Astrocyte (in vitro differentiated cells and primary cell): ENCODE results near the gene EHD4. TPM values are rescaled to one million over a fixed set of nuclear protein-coding genes. Genes with fewer than 3 reads are reported as not detected.
A peak's percentile ranks its signal among the peaks of the same experiment; 100 is the strongest.

Source experiments
- DNase-seq: peaks from one replicate; pipeline ENCODE4 v3.0.0-alpha.2; 2010; ENCODE audit warnings: low read depth
- FAIRE-seq: peaks from 2 replicates; lab custom pipeline; 2011; peaks lifted over from hg19 to GRCh38; lab: Jason Lieb, UNC
- H2AFZ ChIP-seq: 2 replicates; pipeline ENCODE4 v1.6.0; 2012; ENCODE audit warnings: low read depth, low read length, inconsistent platforms
- H3K27ac ChIP-seq: 2 replicates; pipeline ENCODE4 v1.5.1; 2011; ENCODE audit warnings: low read depth, low read length, inconsistent platforms
- H3K27me3 ChIP-seq: 2 replicates; pipeline ENCODE4 v1.6.0; 2011; ENCODE audit warnings: low read length, inconsistent platforms; ENCODE audit not compliant: insufficient read depth
- H3K36me3 ChIP-seq: 2 replicates; pipeline ENCODE4 v1.5.1; 2011; ENCODE audit warnings: low read length, inconsistent platforms; ENCODE audit not compliant: insufficient read depth
- H3K4me1 ChIP-seq: 2 replicates; pipeline ENCODE4 v1.5.1; 2011; ENCODE audit warnings: low read length, inconsistent platforms; ENCODE audit not compliant: insufficient read depth
- H3K4me2 ChIP-seq: 2 replicates; pipeline ENCODE4 v1.6.0; 2012; ENCODE audit warnings: low read length, inconsistent platforms
- H3K4me3 ChIP-seq: 2 replicates; pipeline ENCODE4 v1.5.1; 2011; ENCODE audit warnings: low read depth, mild to moderate bottlenecking, low read length, inconsistent platforms; ENCODE audit not compliant: insufficient read depth
- H3K79me2 ChIP-seq: 2 replicates; pipeline ENCODE4 v1.6.0; 2012; ENCODE audit warnings: mild to moderate bottlenecking, low read length, inconsistent platforms; ENCODE audit not compliant: insufficient read depth
- H3K9ac ChIP-seq: 2 replicates; pipeline ENCODE4 v1.6.0; 2012; ENCODE audit warnings: mild to moderate bottlenecking, low read length, inconsistent platforms
- H3K9me3 ChIP-seq: 2 replicates; pipeline ENCODE4 v1.5.1; 2012; ENCODE audit warnings: low read depth, mild to moderate bottlenecking, low read length, inconsistent platforms; ENCODE audit not compliant: insufficient read depth
- H4K20me1 ChIP-seq: 2 replicates; pipeline ENCODE4 v1.6.0; 2012; ENCODE audit warnings: low read length, inconsistent platforms; ENCODE audit not compliant: insufficient read depth
- H3K27ac Mint-ChIP-seq: one replicate; pipeline ENCODE4 v1.8.0; 2021; ENCODE audit warnings: mild to moderate bottlenecking, mixed read lengths; ENCODE audit not compliant: unreplicated experiment
- H3K27me3 Mint-ChIP-seq: one replicate; pipeline ENCODE4 v1.8.0; 2021; ENCODE audit warnings: low read depth, mixed read lengths; ENCODE audit not compliant: unreplicated experiment
- H3K36me3 Mint-ChIP-seq: one replicate; pipeline ENCODE4 v1.8.0; 2021; ENCODE audit warnings: low read depth, mixed read lengths; ENCODE audit not compliant: unreplicated experiment
- H3K4me1 Mint-ChIP-seq: one replicate; pipeline ENCODE4 v1.8.0; 2021; ENCODE audit warnings: low read depth, mixed read lengths; ENCODE audit not compliant: unreplicated experiment
- H3K4me3 Mint-ChIP-seq: one replicate; pipeline ENCODE4 v1.8.0; 2021; ENCODE audit warnings: mild to moderate bottlenecking, moderate library complexity, mixed read lengths; ENCODE audit not compliant: unreplicated experiment
- H3K9me3 Mint-ChIP-seq: one replicate; pipeline ENCODE4 v1.8.0; 2021; ENCODE audit warnings: mild to moderate bottlenecking, mixed read lengths; ENCODE audit not compliant: unreplicated experiment
- EZH2 ChIP-seq: IDR thresholded peaks from 2 replicates; pipeline ENCODE4 v1.6.1; 2012; ENCODE audit warnings: mild to moderate bottlenecking, low read length, inconsistent platforms; ENCODE audit not compliant: insufficient read depth
- total RNA-seq: library from RNA; stranded (reverse); gene quantifications from 2 replicates; pipeline ENCODE4 v1.2.1, GENCODE V29; 2021
- TF ChIP-seq, protein P1 (sequence below): IDR thresholded peaks from 2 replicates; pipeline ENCODE4 v1.5.1; 2011; ENCODE audit warnings: low read depth, mild to moderate bottlenecking, inconsistent platforms, low read length, moderate library complexity; ENCODE audit not compliant: insufficient read depth

The EHD4 gene
- total RNA-seq, 1 donor from 2014 or later: 46.4 TPM

DNA sequence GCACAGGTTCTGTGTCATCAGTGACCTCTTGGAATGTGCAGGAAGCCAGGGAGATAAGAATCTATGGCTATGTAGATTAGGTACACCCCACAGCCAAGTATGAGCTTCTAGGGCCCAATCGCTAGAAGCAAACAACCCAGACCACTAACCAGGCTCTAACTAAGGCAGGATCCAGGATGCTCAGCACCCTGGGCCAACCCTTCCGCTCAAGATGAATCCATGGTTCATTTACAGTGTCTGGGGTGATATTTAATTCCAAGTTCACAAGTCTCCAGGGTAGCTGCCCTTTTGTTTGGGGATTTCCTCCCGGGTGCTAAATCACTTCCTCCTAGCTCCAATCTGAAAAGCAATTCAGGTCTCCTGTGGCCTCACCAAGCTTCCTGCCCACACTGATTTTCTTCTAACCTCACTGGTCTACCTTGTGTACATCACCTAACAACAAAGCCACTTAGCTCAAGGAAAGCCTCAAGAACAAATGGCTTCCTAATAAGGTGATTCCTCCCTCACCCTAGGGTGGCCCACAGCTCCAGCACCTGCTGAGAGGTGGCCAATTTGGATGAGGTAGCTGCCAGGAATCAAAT lies 2.4 kb downstream of the EHD4 start:
- Mint-ChIP-seq H3K4me1 (peaks cover 49% of the 10 kb centered on the region), H3K27me3 (no peaks in the 10 kb centered on the region), H3K9me3 (no peaks in the 10 kb centered on the region), H3K36me3 (peaks cover 2% of the 10 kb centered on the region), H3K27ac (peak overlapping the region; percentile 59), H3K4me3 (peak overlapping the region; percentile 93)
- H3K27me3 ChIP-seq: peaks cover 3% of the 10 kb centered on the region
- peaks cover 74% of the 10 kb centered on the region for H3K79me2 ChIP-seq
- H4K20me1 ChIP-seq: peaks cover 30% of the 10 kb centered on the region
- peaks cover 25% of the 10 kb centered on the region for H3K4me1 ChIP-seq
- H3K36me3 ChIP-seq: no peaks in the 10 kb centered on the region
- H2AFZ ChIP-seq: no peak overlapping the region
- H3K4me2 ChIP-seq: peak overlapping the region; percentile 94
- peak overlapping the region; percentile 3 for H3K9ac ChIP-seq
- peak overlapping the region; percentile 15 for H3K4me3 ChIP-seq
- H3K9me3 ChIP-seq: no peaks in the 10 kb centered on the region
- no peak for FAIRE-seq
- no peak for TF ChIP-seq EZH2
- TF ChIP-seq, protein P1, sequence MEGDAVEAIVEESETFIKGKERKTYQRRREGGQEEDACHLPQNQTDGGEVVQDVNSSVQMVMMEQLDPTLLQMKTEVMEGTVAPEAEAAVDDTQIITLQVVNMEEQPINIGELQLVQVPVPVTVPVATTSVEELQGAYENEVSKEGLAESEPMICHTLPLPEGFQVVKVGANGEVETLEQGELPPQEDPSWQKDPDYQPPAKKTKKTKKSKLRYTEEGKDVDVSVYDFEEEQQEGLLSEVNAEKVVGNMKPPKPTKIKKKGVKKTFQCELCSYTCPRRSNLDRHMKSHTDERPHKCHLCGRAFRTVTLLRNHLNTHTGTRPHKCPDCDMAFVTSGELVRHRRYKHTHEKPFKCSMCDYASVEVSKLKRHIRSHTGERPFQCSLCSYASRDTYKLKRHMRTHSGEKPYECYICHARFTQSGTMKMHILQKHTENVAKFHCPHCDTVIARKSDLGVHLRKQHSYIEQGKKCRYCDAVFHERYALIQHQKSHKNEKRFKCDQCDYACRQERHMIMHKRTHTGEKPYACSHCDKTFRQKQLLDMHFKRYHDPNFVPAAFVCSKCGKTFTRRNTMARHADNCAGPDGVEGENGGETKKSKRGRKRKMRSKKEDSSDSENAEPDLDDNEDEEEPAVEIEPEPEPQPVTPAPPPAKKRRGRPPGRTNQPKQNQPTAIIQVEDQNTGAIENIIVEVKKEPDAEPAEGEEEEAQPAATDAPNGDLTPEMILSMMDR: no peak
- peak; percentile 36 for DNase-seq
- no peak overlapping the region for H3K27ac ChIP-seq

DNA sequence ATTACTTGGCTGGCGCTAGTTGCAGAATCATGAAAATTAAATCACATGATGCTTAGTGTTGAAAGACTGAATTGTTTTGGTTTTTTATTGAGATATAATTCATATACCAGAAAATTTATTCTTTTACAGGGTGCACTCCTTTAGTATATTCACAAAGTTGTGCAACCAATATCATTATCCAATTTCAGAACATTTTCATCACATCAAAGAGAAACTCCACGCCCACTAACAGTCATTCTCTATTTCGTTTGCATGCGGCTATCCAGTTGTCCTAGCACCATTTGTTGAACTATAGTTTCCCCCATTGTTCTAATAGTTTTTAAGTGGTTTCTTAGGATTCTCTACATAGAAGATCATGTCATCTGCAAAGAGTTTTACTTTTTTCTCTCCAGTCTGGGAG lies 3.7 kb downstream of the EHD4 start:
- Mint-ChIP-seq H3K4me3 (peak overlapping the region; percentile 93), H3K27me3 (no peaks in the 10 kb centered on the region), H3K9me3 (no peaks in the 10 kb centered on the region), H3K27ac (no peak overlapping the region), H3K36me3 (peaks cover 3% of the 10 kb centered on the region), H3K4me1 (peaks cover 49% of the 10 kb centered on the region)
- DNase-seq (no peak), FAIRE-seq (no peak)
- Histone ChIP-seq H3K79me2 (peaks cover 85% of the 10 kb centered on the region), H2AFZ (no peak overlapping the region), H3K4me3 (no peak overlapping the region), H3K9ac (no peak overlapping the region), H3K4me1 (peaks cover 25% of the 10 kb centered on the region), H3K27ac (no peak overlapping the region), H3K36me3 (no peaks in the 10 kb centered on the region), H3K9me3 (no peaks in the 10 kb centered on the region), H4K20me1 (peaks cover 30% of the 10 kb centered on the region), H3K4me2 (no peak overlapping the region), H3K27me3 (no peaks in the 10 kb centered on the region)
- TF ChIP-seq EZH2: no peak
- TF ChIP-seq, protein P1: no peak

DNA sequence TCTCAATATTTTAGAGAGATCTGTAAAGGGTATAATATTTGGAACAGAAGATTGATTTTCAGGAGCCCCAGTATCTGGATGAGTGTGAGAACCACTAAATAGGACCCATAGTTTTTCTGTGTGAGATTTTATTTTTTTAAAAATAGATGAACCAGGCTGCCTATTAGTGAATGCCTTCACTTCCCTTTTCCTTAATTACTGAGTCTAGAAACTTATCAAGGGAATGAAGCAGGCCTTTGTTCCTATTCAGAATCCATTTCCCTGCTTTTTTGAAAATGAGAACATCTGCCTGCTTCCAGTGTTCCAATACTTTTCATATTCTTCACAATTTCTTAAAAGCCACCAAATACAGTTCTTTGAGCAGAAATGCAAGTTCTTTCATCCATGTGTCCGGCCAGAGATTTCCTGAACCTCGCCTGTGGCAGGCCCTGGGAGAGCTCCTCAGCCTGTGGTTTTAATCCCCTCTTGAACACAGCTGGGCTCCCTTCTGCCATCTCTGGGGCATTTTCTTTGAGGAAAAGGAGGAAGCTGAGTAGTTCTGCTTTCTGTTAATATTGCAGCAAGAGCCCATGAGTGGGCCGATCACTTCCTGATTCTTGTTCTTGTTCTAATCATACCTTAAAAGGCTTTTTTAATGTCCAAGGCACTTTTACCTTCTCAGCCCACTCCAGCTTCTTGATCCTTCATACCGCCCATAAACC lies 4.7 kb downstream of the EHD4 start:
- Histone ChIP-seq H3K4me3 (no peak overlapping the region), H4K20me1 (peaks cover 30% of the 10 kb centered on the region), H3K79me2 (peaks cover 91% of the 10 kb centered on the region), H3K4me1 (peaks cover 25% of the 10 kb centered on the region), H3K9me3 (no peaks in the 10 kb centered on the region), H2AFZ (no peak overlapping the region), H3K36me3 (no peaks in the 10 kb centered on the region), H3K27me3 (no peaks in the 10 kb centered on the region), H3K27ac (peak overlapping the region; percentile 11), H3K9ac (peak overlapping the region; percentile 20), H3K4me2 (peak overlapping the region; percentile 29)
- H3K36me3 Mint-ChIP-seq: peaks cover 3% of the 10 kb centered on the region
- no peak for FAIRE-seq
- no peaks in the 10 kb centered on the region for H3K27me3 Mint-ChIP-seq
- H3K4me3 Mint-ChIP-seq: peak overlapping the region; percentile 24
- H3K9me3 Mint-ChIP-seq: no peaks in the 10 kb centered on the region
- DNase-seq: peak; percentile 44
- H3K27ac Mint-ChIP-seq: peak overlapping the region; percentile 27
- TF ChIP-seq EZH2: no peak
- TF ChIP-seq, protein P1: no peak
- peaks cover 49% of the 10 kb centered on the region for H3K4me1 Mint-ChIP-seq
